ENCODE results near the gene CARD14.

The CARD14 gene

GRCh38 chr17:80183581-80184422 lies 14.0 kb downstream of the CARD14 start:
- DNase-seq (ENCODE audit: low read depth): no peak
- H3K4me3 ChIP-seq (ENCODE audit: low read depth, low read length): no peak overlapping the region
- TF ChIP-seq MAX (IDR thresholded peaks at IDR 0.05; ENCODE audit: low read depth, low read length) (no peak), POLR2A (IDR thresholded peaks at IDR 0.05; ENCODE audit: extremely low read depth, insufficient read length) (no peak), MYC (IDR thresholded peaks at IDR 0.05; ENCODE audit: low read depth, low read length) (no peak)
- TF ChIP-seq, protein P1, sequence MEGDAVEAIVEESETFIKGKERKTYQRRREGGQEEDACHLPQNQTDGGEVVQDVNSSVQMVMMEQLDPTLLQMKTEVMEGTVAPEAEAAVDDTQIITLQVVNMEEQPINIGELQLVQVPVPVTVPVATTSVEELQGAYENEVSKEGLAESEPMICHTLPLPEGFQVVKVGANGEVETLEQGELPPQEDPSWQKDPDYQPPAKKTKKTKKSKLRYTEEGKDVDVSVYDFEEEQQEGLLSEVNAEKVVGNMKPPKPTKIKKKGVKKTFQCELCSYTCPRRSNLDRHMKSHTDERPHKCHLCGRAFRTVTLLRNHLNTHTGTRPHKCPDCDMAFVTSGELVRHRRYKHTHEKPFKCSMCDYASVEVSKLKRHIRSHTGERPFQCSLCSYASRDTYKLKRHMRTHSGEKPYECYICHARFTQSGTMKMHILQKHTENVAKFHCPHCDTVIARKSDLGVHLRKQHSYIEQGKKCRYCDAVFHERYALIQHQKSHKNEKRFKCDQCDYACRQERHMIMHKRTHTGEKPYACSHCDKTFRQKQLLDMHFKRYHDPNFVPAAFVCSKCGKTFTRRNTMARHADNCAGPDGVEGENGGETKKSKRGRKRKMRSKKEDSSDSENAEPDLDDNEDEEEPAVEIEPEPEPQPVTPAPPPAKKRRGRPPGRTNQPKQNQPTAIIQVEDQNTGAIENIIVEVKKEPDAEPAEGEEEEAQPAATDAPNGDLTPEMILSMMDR (IDR thresholded peaks at IDR 0.05; ENCODE audit: low read depth, low read length): no peak

DNA sequence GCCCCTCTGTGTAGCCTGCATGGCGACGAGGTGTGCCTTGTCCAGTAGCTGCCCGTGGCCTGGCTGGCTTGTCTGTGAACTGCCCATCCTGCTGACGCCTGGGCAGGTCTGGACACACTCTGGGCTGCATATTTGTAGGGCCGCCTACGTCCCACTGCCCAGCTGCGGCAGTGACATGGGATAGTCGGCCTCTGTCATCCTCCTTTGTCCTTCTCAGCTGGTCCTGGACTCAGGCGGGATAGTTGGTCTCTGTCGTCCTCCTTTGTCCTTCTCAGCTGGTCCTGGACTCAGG lies 14.5 kb downstream of the CARD14 start:
- no peak for TF ChIP-seq MAX (IDR thresholded peaks at IDR 0.05; ENCODE audit: low read depth, low read length)
- no peak overlapping the region for H3K4me3 ChIP-seq (ENCODE audit: low read depth, low read length)
- DNase-seq (ENCODE audit: low read depth): no peak

DNA sequence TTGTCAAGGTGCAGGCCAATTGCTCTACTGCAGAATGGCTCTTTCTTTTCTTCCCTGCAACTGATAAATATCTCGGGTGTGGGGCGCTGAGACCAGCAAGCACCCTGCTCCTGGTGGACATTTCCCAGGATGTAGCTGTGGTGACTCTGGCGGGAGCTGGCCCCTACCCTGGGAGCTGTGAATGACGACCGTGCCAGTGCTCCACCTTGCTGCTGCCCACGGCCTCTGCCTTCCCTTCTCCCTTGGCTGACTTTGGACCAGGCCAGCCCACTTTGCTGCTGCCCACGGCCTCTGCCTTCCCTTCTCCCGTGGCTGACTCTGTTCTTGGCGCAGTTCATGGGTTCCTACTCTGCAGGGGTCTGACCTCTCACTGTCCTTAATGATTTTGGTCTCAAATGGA lies 16.1 kb downstream of the CARD14 start:
- no peak for TF ChIP-seq MYC (IDR thresholded peaks at IDR 0.05; ENCODE audit: low read depth, low read length)
- no peak for TF ChIP-seq MAX (IDR thresholded peaks at IDR 0.05; ENCODE audit: low read depth, low read length)
- no peak for TF ChIP-seq POLR2A (IDR thresholded peaks at IDR 0.05; ENCODE audit: extremely low read depth, insufficient read length)
- TF ChIP-seq, protein P1 (IDR thresholded peaks at IDR 0.05; ENCODE audit: low read depth, low read length): no peak
- no peak for DNase-seq (ENCODE audit: low read depth)
- no peak overlapping the region for H3K4me3 ChIP-seq (ENCODE audit: low read depth, low read length)

GRCh38 chr17:80187090-80187489 lies 17.3 kb downstream of the CARD14 start:
- no peak overlapping the region for H3K4me3 ChIP-seq (ENCODE audit: low read depth, low read length)
- no peak for TF ChIP-seq MAX (IDR thresholded peaks at IDR 0.05; ENCODE audit: low read depth, low read length)
- TF ChIP-seq, protein P1 (IDR thresholded peaks at IDR 0.05; ENCODE audit: low read depth, low read length): no peak
- TF ChIP-seq MYC (IDR thresholded peaks at IDR 0.05; ENCODE audit: low read depth, low read length): no peak
- no peak for TF ChIP-seq POLR2A (IDR thresholded peaks at IDR 0.05; ENCODE audit: extremely low read depth, insufficient read length)
- no peak for DNase-seq (ENCODE audit: low read depth)

DNA sequence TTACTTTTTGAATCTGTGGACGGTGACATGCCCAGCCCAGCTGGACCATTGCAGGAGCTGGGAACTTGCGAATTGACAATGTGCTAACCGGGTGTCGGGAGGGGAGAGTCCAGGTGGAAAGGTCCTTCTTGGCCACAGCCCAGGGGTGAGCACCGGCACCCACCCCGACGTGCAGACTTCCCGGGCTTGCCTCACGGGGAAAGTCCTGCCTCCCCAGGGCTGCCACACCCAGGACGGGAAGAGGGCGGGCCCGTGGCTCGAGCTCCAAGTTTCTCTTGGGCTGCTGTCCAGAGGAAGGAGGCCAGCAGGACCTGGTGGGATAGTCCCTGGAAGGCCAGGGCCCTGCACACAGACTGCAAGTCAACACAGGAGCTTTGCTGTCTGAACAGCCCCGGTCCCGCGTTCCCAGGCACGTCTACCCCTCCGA lies 17.7 kb downstream of the CARD14 start:
- no peak overlapping the region for H3K4me3 ChIP-seq (ENCODE audit: low read depth, low read length)
- no peak for TF ChIP-seq MAX (IDR thresholded peaks at IDR 0.05; ENCODE audit: low read depth, low read length)
- TF ChIP-seq, protein P1 (IDR thresholded peaks at IDR 0.05; ENCODE audit: low read depth, low read length): no peak
- no peak for TF ChIP-seq POLR2A (IDR thresholded peaks at IDR 0.05; ENCODE audit: extremely low read depth, insufficient read length)
- DNase-seq (ENCODE audit: low read depth): no peak

GRCh38 chr17:80189611-80190010 lies 19.8 kb downstream of the CARD14 start:
- no peak for TF ChIP-seq MAX (IDR thresholded peaks at IDR 0.05; ENCODE audit: low read depth, low read length)
- TF ChIP-seq POLR2A (IDR thresholded peaks at IDR 0.05; ENCODE audit: extremely low read depth, insufficient read length): no peak
- TF ChIP-seq, protein P1 (IDR thresholded peaks at IDR 0.05; ENCODE audit: low read depth, low read length): no peak
- no peak for TF ChIP-seq MYC (IDR thresholded peaks at IDR 0.05; ENCODE audit: low read depth, low read length)
- DNase-seq (ENCODE audit: low read depth): no peak

More at GRCh38 chr17:80189611-80190010, 19.8 kb downstream of the CARD14 start:
- H3K4me3 ChIP-seq (ENCODE audit: low read depth, low read length): no peak overlapping the region

Measured in NB4 (cell line).